Measurements from ENCODE around the gene GAR1.

DNA sequence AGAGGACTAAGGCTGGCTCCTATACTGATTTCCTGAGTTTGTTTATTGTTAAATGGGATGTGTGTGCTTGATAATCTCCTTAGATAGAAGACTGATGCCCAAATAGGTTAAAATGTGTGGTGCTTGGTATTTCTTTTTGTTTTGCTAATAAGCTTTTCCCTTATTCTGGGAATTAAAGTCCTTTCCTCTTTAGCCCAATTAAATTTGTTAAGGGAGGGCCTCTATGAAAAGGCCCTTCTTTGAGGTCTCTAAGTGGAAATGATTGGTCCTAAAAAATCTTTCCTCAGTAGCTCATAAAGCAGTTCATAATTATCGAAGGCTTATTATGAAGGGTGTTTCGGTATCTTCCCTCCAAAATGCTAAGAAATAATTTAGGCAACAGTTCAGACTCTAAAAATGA is 12.1 kb downstream of the GAR1 start, which contains the start of gene RRH:
- TF ChIP-seq, protein P1, sequence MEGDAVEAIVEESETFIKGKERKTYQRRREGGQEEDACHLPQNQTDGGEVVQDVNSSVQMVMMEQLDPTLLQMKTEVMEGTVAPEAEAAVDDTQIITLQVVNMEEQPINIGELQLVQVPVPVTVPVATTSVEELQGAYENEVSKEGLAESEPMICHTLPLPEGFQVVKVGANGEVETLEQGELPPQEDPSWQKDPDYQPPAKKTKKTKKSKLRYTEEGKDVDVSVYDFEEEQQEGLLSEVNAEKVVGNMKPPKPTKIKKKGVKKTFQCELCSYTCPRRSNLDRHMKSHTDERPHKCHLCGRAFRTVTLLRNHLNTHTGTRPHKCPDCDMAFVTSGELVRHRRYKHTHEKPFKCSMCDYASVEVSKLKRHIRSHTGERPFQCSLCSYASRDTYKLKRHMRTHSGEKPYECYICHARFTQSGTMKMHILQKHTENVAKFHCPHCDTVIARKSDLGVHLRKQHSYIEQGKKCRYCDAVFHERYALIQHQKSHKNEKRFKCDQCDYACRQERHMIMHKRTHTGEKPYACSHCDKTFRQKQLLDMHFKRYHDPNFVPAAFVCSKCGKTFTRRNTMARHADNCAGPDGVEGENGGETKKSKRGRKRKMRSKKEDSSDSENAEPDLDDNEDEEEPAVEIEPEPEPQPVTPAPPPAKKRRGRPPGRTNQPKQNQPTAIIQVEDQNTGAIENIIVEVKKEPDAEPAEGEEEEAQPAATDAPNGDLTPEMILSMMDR (IDR thresholded peaks at IDR 0.05) = no peak
- TF ChIP-seq POLR2AphosphoS5 (IDR thresholded peaks at IDR 0.05) = no peak

Data from prostate gland (tissue), 2 donors.